Raji (cell line): ENCODE data around the gene MKLN1.

ENCODE experiments used
- POLR2A ChIP-seq: IDR thresholded peaks from 2 replicates; pipeline ENCODE4 v1.6.1; 2011; ENCODE audit warnings: low read depth, low read length, control low read depth; ENCODE audit not compliant: insufficient read depth

The MKLN1 gene

DNA sequence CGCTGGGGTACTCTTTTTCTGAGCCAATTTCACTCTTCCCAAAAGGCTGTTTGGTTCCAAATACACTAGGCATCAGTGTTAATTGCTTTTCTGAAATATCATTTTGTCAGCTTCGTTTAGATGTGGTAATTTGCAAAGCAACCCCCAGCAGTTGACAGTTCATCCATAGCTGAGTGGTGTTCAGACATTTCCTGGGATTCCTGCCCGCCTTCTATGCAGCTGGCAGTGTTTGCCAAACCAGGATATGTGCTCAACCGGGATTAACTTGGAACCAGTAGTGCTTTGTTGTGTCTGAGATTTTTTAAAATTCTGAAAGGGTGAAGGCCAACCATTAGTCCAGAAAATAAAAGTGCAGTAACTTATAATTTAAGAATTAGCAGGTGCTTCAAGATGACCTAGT is 25.2 kb upstream of the MKLN1 start:
- no peak for TF ChIP-seq POLR2A

DNA sequence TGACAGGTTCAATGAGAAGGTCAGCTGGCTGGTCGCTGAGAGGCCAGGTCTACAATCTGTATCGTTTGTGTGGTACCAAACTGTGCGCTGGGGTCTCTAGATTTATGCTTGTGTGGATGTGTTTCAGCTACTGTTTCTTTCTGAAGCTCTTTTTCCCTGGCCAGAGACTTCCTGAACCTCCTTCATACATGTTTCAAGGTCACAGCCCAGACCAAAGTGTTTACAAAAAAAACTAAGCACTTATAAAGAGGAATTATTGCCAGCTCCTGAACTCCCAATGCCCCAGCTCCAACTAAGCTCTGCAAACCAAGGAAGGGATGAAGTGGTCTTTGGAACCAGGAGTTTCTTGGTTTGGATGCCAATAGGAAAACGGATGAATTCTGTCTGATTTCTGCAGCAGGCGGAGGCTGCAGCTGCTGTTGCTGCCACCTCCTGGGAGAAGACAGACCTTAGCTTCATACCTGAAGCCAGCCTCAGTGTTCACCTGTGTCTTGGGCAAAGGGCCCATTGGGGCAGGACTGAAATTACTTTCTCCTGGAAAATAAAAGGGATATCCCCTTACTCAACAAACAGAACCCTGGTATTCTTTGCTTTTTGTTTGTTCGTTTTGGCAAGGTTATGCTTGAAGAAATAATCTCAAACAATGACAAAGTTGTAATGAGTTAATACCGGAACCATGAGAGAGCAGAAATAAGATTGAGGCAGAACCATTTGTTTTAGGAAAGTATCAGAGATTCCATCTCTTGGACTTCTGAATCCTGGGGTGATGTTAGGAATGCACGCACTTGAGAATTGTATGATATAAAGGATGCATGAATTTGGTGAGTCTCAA is 24.6 kb upstream of the MKLN1 start:
- no peak for TF ChIP-seq POLR2A

DNA sequence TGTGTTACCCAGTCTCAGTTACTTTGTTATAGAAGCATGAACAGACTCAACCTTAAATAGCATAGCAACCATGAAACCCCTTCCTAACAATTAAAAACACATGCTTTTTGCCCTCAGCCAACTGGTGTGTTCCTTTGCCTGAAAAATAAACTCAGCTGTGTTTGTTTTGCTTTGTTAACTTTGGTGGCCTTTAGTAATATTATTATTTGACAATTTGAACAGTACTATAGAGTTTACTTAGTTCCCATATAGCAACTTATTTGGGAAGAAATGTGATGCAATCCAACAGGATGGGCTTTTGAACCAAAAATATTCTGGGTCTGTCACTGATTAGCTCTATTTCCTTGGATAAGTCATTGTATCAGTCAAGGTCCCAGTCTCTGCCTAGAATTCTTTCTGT is 22.5 kb upstream of the MKLN1 start:
- no peak for TF ChIP-seq POLR2A

DNA sequence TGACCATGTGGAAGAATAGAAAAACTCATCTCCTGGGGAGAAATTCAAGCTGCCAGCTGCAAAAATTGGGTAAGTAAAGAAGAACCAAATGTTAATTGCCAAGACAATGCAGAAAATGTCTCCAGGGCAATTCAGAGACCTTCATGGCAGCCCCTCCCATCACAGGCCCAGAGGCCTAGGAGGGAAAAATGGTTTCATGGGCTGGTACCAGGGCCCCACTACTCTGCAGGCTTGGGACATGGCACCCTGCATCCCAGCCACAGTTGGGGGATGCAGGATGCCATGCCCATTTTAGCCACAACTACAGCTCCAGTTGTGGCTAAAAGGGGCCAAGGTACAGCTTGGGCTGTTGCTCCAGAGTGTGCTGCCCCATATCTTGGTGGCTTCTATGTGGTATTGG is 20.9 kb upstream of the MKLN1 start:
- TF ChIP-seq POLR2A = no peak

DNA sequence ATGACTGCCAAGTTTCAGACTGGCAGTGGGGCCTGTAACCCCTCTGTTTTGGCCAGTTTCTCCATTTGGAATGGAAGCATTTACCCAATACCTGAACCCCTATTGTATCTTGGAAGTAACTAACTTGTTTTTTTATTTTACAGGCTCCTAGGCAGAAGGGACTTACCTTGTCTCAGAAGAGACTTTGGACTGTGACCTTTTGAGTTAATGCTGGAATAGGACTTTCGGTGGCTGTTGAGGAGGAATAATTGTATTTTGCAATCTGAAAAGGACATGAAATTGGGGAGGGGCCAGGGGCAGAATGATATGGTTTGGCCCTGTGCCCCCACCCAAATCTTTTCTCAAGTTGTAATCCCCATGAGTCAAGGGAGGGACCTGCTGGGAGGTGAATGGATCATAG is 20.0 kb upstream of the MKLN1 start:
- TF ChIP-seq POLR2A = no peak

DNA sequence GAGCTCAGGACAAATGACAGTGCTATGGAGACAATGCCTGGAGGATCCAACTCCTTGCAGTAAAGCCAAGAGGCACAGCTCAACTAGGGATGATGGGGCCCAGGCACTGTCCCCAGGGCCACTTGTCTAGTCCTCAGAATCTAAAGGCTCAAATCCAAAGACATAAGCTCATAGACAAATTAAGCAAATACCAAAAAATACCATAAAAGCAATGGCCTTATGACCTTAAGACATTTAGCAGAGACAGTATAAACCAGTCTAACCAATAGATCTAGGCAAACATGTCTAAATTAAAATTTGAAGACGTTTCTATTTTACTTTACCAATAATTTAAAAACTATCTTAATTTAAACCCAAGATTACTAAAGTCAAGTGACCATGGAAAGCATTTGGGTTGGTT is 14.8 kb upstream of the MKLN1 start:
- TF ChIP-seq POLR2A = no peak

DNA sequence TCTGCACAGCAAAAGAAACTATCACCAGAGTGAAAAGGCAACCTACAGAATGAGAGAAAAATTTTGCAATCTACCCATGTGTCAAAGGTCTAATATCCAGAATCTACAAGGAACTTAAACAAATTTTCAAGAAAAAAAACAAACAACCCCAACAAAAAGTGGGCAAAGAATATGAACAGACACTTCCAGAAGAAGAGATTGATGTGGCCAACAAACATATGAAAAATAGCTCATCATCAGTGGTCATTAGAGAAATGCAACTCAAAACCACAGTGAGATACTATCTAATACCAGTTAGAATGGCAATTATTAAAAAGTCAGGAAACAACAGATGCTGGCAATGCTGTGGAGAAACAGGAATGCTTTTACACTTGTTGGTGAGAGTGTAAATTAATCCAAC is 7.1 kb upstream of the MKLN1 start:
- TF ChIP-seq POLR2A = no peak

DNA sequence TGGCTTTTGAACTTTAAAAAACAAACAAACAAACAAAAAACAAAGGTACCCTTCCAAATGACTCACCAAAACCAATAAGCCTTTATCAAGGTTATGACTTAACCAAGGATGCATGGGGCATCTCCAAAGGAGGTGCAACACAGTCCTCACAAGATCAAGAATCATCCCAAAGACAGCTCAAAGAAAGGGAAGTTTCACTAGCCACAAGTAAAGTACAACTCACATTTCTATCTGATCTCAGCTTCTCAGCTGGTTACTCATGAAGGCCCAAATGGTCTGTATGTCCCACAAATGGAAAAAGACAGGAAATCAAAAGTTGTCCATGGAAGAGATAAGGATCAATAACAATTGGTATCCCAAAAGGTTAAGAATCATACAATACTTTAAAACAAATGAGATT is 6.0 kb upstream of the MKLN1 start:
- no peak for TF ChIP-seq POLR2A

DNA sequence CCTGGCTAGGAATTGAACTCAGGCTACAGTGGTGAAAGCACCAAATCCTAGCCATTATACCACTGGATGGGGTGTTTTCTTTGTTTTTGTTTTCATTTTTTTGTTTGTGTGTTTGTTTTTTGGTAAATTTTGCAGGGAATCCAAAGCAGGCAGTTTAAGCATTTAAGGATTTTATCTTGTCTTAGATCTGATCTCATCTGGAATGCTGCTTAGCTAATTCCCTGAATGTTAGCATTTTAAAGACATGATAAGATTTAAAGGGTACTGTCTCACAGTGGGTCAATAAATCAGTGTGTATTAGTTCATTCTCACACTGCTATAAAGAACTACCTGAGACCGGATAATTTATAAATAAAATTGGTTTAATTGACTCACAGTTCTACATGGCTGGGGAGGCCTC is 5.6 kb upstream of the MKLN1 start:
- TF ChIP-seq POLR2A = no peak

DNA sequence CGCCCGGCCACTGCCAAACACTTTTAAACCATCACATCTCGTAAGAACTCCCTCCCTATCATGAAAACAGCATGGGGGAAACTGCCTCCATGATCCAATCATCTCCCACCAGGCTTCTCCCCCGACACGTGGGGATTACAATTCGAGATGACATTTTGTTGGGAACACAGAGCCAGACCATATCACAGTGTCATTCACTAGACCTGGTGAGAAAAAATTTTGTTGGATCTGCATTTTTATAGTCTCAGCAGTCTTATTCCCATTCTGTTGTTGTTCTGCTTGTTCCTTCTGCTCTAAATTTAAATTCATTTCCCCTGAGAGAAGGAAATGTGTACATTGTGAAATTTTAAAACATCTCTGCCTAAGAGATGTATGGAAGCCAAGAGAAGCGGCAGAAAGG is 4.8 kb upstream of the MKLN1 start:
- no peak for TF ChIP-seq POLR2A

DNA sequence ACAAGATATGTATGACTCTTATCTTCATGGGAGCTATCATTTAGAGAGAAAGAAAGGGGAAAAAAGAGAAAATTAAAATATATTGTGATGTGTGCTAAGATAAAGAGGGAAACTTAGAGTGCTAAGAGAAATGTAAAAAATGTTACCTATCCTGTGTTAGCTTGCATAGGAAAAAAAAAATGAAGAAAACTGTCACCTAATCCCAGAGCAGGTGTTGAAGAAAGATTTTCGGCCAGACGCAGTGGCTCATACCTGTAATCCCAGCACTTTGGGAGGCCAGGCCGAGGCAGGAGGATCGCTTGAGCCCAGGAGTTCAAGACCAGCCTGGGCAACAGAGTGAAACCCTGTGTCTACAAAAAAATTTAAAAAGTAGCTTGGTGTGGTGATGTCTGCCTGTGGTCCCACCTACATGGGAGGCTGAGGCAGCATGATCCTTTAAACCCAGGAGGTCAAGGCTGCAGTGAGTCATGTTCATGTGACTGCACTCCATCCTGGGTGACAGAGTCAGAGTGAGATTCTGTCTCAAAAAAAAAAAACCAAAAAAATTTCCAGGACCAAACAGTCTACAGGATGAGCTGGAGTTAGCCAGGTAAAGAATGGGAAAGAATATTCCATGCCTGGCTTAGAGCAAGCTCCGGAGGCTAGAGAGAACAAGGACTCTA is 2.4 kb upstream of the MKLN1 start:
- no peak for TF ChIP-seq POLR2A

DNA sequence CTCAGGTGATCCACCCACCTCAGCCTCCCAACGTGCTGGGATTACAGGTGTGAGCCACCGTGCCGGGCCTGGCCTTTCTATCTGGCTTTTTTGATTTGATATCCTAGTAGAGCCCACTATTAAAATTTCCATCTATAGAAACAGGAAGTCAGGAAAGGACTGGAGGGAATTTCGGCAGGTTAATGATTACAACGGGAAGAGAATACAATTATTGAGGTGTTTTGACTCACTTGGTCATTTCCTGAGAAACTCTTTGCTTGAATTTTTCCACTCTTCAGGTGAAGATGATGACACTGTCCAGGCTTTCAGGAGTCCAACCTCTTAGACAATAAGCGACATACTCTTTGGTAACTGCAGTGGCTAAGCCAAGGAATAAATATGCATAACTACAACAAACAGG is 1.1 kb upstream of the MKLN1 start:
- no peak for TF ChIP-seq POLR2A

DNA sequence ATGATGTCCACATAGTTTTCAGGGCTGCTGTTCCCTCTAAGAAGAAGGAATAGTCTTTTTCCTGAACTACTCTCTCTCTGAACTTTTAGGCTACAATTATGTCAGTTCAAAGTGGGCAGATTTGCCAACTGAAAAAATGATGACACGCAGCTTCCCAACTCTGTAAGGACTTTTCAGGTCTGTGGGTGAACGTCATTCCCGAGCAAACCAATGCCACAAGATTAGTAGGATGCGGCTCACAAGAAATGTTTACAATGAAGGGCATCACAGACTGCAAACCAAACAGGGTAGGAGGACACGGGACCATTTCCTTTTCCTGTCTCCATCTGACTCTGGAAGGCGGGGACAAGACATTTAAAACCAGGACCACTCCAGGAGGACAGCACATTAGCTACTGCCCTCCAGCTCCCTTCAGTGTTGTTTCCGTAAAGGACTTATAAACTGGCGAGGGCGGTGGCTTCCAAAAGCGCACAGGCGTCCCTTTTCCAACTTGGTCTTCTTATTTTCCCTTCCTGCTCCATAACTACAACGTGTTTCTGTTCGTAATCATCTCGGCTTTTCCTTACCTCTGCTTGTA is 539 bp upstream of the MKLN1 start:
- no peak for TF ChIP-seq POLR2A

DNA sequence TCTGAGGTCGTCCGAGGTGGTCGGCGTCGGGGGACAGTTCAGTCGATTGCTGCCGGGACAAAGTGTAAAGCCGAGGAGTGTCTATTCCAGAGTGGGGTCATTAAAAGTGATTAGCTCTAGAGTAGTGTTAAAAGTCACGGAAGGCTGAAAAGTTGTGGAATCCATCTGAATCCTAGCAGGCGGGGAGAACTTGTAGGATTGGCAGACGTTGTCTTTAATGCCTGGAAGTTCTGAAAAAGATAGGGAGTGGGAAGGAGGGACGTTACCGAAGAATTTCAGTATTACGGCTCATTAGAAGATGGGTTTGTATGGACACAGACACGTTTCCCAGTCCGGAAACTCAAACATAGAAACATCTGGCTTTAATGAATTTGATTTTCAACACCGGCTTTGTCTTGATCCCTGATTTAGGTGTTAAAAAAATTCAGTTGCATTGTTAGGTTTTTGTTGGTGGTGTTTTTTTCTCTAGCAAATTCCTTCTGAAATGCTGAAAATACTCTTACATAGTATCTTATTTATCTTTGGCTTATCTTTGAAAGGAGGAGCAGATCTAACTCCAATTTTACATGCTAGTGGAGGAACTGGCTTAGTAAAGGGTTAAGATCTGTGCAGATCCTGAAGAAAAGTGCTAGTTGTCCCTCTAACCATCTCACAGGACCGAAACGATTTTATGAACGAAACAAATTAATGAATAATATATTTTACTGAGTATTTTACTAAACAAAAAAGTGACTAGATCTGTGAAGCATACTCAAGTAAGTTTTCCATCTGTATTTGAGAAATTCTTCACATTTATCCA is 900 bp downstream of the MKLN1 start:
- no peak for TF ChIP-seq POLR2A

DNA sequence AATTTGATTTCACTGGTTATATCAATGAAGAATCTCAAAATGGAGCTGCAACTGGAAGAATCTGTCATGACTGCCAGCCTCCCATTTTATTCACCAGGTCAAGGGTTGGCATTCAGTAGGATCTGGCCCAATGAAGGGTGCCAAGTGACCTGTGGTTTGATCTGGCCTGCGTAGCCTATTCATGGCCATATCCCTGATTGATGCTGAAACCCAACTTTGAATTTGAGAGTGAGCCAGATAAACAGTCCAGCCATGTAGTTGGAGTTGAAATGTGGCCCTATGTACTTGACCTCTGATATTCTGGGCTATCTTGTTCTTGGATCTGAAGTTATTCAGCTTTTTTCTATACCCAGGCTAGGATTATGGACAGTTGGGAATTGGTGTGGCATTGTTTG is 1.5 kb downstream of the MKLN1 start:
- TF ChIP-seq POLR2A = no peak
